Measurements from ENCODE around the gene PRDM15.

The PRDM15 gene

DNA sequence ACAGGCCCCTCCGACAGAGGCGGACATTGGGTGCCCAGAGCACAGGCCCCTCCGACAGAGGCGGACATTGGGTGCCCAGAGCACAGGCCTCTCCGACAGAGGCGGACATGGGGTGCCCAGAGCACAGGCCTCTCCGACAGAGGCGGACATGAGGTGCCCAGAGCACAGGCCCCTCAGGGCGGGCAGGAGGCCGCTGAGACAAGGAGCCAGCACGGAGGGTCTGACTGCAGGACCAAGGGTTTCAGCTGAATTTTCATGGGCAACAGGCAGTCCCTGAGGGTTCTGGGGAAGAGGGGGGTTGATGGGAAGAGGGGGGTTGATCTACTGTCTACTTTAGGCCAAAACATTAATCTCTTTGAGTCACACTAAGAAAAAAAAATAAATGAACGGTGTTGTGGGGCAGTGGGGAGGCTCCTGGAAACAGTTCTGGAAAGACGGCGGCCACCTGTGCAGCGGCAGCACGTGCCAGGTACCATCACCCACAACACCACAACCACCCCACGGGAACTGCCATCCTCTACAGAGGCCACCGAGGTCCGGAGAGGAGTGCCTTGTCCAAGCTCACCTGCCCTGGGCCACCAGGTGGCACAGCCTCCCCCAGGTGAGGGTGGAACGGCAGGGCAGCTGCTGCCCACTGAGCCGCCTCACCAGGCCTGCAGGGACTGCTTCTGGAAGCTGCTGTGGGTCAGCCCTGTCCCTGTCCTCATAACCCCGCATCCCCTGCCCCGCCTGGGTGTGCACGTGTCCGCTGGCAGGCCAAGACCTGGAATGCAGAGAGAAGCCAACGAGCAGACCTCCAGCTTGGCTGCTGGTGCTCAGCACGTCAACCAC lies 20.5 kb downstream of the PRDM15 start:
- no peak for FAIRE-seq
- no peak for DNase-seq (ENCODE audit: insufficient read length, low spot score)
- no peak for TF ChIP-seq POLR2A (IDR thresholded peaks at IDR 0.05; ENCODE audit: low read depth, low read length)

DNA sequence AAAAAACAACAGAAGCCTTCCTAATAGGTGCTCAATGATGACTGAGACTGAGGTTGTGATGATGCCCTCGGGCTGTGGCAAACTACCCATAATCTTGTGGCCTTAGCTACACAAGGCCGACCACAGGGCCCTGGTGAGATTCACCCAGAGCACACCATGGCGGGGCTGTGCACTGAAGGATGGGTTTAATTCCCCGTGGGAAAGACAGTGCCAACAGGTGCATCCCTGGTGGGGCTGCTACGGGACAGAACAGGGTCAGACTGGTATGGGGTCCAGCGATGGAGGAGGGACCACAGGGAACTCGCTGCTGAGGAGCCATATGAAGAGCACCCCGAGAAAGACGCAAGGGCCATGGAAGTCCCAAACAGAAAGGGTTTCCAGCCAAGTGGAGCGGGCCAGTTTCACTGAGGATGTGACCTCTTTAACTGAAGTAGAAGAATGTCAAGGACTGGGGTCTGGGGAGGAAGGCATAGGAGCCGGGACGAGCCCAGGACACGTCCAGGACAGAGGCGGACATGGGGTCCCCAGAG lies 21.3 kb downstream of the PRDM15 start:
- DNase-seq (ENCODE audit: insufficient read length, low spot score) (no peak), FAIRE-seq (no peak)
- TF ChIP-seq POLR2A (IDR thresholded peaks at IDR 0.05; ENCODE audit: low read depth, low read length) (no peak), PAX5 (IDR thresholded peaks at IDR 0.05; ENCODE audit: insufficient read depth, low read length, severe bottlenecking) (no peak), SPI1 (IDR thresholded peaks at IDR 0.05; ENCODE audit: low read depth, low read length) (no peak), POLR2AphosphoS5 (IDR thresholded peaks at IDR 0.05; ENCODE audit: low read depth, low read length) (no peak), POU2F2 (IDR thresholded peaks at IDR 0.05; ENCODE audit: low read depth, low read length) (no peak)

DNA sequence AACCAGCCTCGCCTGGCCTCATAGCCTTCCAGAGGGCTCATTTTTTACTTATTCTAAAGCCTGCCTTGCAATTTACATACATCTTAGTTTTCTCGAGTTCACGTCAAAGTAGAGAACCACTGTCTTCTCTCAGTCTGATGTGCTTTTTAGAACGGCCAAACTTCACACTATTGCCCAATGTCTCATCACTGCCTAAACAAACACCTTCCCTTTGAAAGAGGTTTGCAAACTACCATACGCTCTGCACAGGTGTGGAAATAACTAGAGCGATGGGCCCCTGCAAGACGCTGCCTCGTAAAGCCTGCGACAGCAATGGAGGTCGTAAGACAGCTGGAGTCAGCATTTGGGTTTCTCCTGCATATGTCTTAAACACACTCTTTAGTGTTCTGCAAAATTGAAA lies 22.6 kb downstream of the PRDM15 start:
- FAIRE-seq (no peak), DNase-seq (ENCODE audit: insufficient read length, low spot score) (no peak)
- TF ChIP-seq TAF1 (IDR thresholded peaks at IDR 0.05; ENCODE audit: low read depth, low read length), result no peak
- no peak for TF ChIP-seq SPI1 (IDR thresholded peaks at IDR 0.05; ENCODE audit: low read depth, low read length)
- TF ChIP-seq PAX5 (IDR thresholded peaks at IDR 0.05; ENCODE audit: insufficient read depth, low read length, severe bottlenecking), result no peak
- no peak for TF ChIP-seq POLR2AphosphoS5 (IDR thresholded peaks at IDR 0.05; ENCODE audit: low read depth, low read length)
- TF ChIP-seq POLR2A (IDR thresholded peaks at IDR 0.05; ENCODE audit: low read depth, low read length), result no peak

DNA sequence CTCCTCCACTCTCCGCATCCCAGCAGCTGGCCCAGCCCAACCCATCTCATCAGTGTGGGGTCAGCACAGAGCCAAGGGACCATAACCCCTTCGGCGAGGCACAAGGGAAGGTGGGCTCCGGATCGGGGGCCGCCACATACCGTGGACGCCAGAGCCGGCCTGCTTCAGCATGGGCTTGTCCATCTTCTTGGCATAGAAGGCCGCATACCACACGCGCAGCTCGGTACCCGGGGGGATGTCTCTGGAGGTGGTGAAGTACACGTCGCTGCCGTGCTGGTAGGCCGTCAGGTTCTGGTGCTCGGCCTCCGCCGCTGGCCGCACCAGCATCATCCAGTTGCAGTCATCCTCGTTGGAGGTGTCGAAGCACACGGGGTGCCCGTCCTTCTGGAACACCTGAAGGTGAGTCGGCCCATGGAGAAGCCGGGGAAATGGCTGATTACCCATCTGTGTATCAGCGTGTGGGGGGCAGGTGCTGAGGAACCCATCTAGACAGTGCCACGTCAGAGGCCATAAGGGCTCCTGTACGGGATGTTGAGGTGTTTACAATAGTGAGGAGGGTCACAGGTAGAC lies 24.6 kb downstream of the PRDM15 start:
- no peak for FAIRE-seq
- TF ChIP-seq POLR2AphosphoS5 (IDR thresholded peaks at IDR 0.05; ENCODE audit: low read depth, low read length), result no peak
- no peak for TF ChIP-seq TAF1 (IDR thresholded peaks at IDR 0.05; ENCODE audit: low read depth, low read length)
- no peak for TF ChIP-seq SPI1 (IDR thresholded peaks at IDR 0.05; ENCODE audit: low read depth, low read length)
- TF ChIP-seq POLR2A (IDR thresholded peaks at IDR 0.05; ENCODE audit: low read depth, low read length), result no peak
- DNase-seq (ENCODE audit: insufficient read length, low spot score), result no peak

DNA sequence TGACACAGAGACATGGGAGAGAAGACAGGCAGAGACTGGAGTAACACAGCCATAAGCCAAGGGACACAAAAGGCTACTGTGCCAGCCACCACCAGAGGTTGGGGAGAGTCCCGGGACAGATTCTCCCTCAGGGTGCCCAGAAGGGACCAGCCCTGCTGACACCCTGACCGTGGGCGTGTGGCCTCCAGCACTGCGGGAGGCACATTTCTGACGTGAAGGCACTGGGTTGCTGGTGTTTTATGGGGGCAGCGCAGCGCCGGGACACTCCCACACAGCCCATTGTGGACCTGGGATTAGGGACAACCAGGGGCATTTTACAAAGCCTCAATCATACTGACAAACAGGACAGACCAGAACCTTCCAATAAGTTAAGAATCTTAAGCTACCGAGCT lies 26.2 kb downstream of the PRDM15 start:
- FAIRE-seq (no peak), DNase-seq (ENCODE audit: insufficient read length, low spot score) (no peak)
- TF ChIP-seq POU2F2 (IDR thresholded peaks at IDR 0.05; ENCODE audit: low read depth, low read length), result no peak
- no peak for TF ChIP-seq PAX5 (IDR thresholded peaks at IDR 0.05; ENCODE audit: insufficient read depth, low read length, severe bottlenecking)
- no peak for TF ChIP-seq POLR2AphosphoS5 (IDR thresholded peaks at IDR 0.05; ENCODE audit: low read depth, low read length)
- no peak for TF ChIP-seq POLR2A (IDR thresholded peaks at IDR 0.05; ENCODE audit: low read depth, low read length)
- TF ChIP-seq SPI1 (IDR thresholded peaks at IDR 0.05; ENCODE audit: low read depth, low read length), result no peak
- no peak for TF ChIP-seq TAF1 (IDR thresholded peaks at IDR 0.05; ENCODE audit: low read depth, low read length)

DNA sequence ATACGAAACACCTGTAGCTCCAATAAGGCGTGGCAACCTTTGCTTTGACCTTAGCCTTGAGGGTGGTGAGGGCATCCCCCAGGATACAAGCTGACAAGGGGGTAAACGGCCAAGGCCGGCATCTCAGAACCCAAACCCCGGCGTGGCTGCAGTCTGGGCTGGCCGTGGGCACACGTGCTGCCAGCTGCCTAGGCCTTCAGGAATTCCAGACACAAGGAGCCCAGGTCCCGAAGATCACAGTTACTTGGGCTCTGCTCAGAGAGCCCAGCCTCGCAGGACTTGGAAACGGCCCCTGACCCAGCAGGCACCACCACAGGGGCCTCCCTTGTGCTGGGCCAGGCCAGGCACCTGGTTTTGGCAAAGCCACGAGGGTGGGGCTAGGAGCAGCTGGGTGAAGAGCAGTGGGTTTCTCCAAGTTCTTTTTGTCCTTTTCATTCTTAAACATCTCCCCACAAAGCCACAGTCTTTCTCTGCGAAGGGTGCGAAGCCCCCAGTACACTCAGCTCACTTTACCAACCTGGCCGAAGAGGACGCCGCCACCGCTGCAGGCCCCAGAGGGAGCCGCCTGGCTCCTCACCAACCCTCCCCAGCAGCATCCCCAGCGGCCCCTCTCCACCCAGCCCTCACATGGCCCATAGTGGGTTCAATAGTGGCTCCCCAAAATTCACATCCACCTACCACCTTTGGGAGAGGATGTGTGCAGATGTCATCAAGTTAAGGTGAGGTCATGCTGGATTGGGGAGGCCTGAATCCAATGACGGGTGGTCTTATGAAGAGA lies 26.8 kb downstream of the PRDM15 start:
- DNase-seq (ENCODE audit: insufficient read length, low spot score) (no peak), FAIRE-seq (no peak)
- TF ChIP-seq PAX5 (IDR thresholded peaks at IDR 0.05; ENCODE audit: insufficient read depth, low read length, severe bottlenecking) (no peak), SPI1 (IDR thresholded peaks at IDR 0.05; ENCODE audit: low read depth, low read length) (no peak), POLR2A (IDR thresholded peaks at IDR 0.05; ENCODE audit: low read depth, low read length) (no peak), POU2F2 (IDR thresholded peaks at IDR 0.05; ENCODE audit: low read depth, low read length) (no peak), TAF1 (IDR thresholded peaks at IDR 0.05; ENCODE audit: low read depth, low read length) (no peak), POLR2AphosphoS5 (IDR thresholded peaks at IDR 0.05; ENCODE audit: low read depth, low read length) (no peak)

DNA sequence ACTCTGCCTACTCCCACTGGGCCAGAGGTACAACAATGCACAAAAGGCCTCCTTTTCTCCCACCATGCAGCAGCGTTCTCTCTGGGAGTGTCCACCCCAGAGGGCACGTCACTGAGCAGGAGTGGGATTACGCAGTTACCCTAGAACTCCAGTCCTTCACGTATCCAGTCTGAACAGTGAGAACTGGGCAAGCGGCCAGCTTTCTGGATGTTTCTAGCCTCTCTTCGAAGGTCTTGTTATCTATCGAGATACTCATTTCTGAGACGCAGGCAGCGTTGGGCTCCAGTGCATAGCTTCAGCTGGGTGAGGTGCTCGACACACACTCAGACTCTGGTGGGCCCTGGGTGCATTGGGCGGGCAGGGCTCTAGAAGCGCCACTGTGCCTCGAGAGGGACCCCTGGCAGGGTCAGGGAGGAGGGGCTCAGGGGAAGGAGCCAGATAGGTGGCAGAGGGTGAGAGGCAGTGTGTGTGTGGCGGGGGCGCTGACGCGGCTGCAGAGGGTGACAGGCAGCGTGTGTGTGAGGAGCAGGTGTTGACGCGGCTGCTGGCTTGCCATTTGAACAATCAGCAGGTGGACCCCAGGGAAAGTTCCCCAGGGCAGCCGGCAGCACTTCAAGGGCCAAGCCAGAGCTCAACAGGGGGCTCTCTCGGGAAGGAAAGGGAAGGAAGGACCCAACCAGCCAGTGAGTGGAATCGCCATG lies 27.9 kb downstream of the PRDM15 start:
- FAIRE-seq (no peak), DNase-seq (ENCODE audit: insufficient read length, low spot score) (no peak)
- TF ChIP-seq TAF1 (IDR thresholded peaks at IDR 0.05; ENCODE audit: low read depth, low read length), result no peak
- no peak for TF ChIP-seq POU2F2 (IDR thresholded peaks at IDR 0.05; ENCODE audit: low read depth, low read length)
- TF ChIP-seq POLR2AphosphoS5 (IDR thresholded peaks at IDR 0.05; ENCODE audit: low read depth, low read length), result no peak
- no peak for TF ChIP-seq PAX5 (IDR thresholded peaks at IDR 0.05; ENCODE audit: insufficient read depth, low read length, severe bottlenecking)
- TF ChIP-seq SPI1 (IDR thresholded peaks at IDR 0.05; ENCODE audit: low read depth, low read length), result no peak
- no peak for TF ChIP-seq POLR2A (IDR thresholded peaks at IDR 0.05; ENCODE audit: low read depth, low read length)

DNA sequence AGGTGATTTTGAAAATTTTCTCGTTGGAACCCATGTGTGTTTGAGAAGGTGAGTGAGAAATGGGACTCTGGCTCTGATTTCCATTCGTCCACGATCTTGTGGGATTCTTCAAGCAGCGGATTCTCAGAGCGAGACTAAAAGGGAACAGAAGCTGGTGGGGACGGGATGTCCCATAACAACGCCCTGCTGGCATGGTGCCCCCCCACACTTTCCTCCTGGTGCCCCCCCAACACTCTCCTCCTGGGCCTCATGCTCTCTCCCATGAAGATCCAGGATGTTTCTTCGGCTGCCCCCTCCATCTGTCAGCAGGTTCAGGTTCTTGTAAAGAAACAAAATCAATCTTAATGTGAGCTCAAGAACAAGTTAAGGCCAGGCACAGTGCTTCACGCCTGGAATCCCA lies 29.1 kb downstream of the PRDM15 start:
- TF ChIP-seq POLR2AphosphoS5 (IDR thresholded peaks at IDR 0.05; ENCODE audit: low read depth, low read length) (no peak), POU2F2 (IDR thresholded peaks at IDR 0.05; ENCODE audit: low read depth, low read length) (no peak), TAF1 (IDR thresholded peaks at IDR 0.05; ENCODE audit: low read depth, low read length) (no peak), SPI1 (IDR thresholded peaks at IDR 0.05; ENCODE audit: low read depth, low read length) (no peak), POLR2A (IDR thresholded peaks at IDR 0.05; ENCODE audit: low read depth, low read length) (no peak), PAX5 (IDR thresholded peaks at IDR 0.05; ENCODE audit: insufficient read depth, low read length, severe bottlenecking) (no peak)
- DNase-seq (ENCODE audit: insufficient read length, low spot score) (no peak), FAIRE-seq (no peak)

DNA sequence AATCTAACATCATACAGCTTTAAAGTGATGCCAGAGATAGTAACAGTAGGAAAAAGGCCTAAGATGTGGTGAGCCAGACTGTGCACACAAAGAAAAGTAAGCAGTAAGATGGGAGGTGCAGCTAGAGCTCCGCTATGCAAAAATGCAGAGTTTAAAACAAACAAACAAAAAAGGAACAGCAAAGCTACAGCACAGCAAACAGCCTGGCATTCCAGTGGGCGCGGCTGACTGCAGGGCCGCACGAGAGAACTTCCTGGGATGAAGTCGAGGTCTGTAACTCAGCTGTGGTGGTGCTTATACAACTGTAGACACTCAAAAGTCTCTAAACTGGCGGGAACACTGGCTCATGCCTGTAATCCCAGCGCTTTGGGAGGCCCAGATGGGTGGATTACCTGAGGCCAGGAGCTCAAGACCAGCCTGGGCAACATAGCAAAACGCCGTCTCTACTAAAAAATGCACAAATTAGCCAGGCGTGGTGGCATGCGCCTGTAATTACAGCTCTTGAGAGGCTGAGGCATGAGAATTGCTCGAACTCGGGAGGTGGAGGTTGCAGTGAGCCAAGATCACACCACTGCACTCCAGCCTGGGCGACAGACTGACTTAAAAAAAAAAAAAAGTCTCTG lies 30.1 kb downstream of the PRDM15 start:
- FAIRE-seq, result no peak
- no peak for TF ChIP-seq POLR2AphosphoS5 (IDR thresholded peaks at IDR 0.05; ENCODE audit: low read depth, low read length)
- TF ChIP-seq PAX5 (IDR thresholded peaks at IDR 0.05; ENCODE audit: insufficient read depth, low read length, severe bottlenecking), result no peak
- no peak for TF ChIP-seq POLR2A (IDR thresholded peaks at IDR 0.05; ENCODE audit: low read depth, low read length)
- TF ChIP-seq SPI1 (IDR thresholded peaks at IDR 0.05; ENCODE audit: low read depth, low read length), result no peak
- TF ChIP-seq POU2F2 (IDR thresholded peaks at IDR 0.05; ENCODE audit: low read depth, low read length), result no peak
- TF ChIP-seq TAF1 (IDR thresholded peaks at IDR 0.05; ENCODE audit: low read depth, low read length), result no peak
- no peak for DNase-seq (ENCODE audit: insufficient read length, low spot score)

Measured in GM12891 (cell line).